ENCODE data around the gene AFF4.

The AFF4 gene

DNA sequence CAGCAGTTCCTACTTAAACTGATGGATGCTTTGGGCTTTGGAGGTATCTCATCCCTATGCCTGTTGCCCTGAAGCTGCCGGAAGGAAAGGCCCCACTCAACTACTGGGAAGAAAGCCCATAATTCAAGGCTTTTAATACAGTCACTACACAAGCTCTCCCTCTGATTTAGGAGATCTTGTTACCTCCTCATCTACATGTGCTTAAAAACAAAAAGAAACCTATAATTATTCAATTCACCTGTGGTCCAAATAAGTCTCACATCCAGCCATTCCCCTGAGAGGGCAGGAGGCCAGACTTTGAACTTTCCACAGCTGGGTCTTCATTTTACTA, 90.7 kb downstream of the AFF4 start:
- TF ChIP-seq, protein P1, sequence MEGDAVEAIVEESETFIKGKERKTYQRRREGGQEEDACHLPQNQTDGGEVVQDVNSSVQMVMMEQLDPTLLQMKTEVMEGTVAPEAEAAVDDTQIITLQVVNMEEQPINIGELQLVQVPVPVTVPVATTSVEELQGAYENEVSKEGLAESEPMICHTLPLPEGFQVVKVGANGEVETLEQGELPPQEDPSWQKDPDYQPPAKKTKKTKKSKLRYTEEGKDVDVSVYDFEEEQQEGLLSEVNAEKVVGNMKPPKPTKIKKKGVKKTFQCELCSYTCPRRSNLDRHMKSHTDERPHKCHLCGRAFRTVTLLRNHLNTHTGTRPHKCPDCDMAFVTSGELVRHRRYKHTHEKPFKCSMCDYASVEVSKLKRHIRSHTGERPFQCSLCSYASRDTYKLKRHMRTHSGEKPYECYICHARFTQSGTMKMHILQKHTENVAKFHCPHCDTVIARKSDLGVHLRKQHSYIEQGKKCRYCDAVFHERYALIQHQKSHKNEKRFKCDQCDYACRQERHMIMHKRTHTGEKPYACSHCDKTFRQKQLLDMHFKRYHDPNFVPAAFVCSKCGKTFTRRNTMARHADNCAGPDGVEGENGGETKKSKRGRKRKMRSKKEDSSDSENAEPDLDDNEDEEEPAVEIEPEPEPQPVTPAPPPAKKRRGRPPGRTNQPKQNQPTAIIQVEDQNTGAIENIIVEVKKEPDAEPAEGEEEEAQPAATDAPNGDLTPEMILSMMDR (IDR thresholded peaks at IDR 0.05; ENCODE audit: low read depth, low read length) = no peak

DNA sequence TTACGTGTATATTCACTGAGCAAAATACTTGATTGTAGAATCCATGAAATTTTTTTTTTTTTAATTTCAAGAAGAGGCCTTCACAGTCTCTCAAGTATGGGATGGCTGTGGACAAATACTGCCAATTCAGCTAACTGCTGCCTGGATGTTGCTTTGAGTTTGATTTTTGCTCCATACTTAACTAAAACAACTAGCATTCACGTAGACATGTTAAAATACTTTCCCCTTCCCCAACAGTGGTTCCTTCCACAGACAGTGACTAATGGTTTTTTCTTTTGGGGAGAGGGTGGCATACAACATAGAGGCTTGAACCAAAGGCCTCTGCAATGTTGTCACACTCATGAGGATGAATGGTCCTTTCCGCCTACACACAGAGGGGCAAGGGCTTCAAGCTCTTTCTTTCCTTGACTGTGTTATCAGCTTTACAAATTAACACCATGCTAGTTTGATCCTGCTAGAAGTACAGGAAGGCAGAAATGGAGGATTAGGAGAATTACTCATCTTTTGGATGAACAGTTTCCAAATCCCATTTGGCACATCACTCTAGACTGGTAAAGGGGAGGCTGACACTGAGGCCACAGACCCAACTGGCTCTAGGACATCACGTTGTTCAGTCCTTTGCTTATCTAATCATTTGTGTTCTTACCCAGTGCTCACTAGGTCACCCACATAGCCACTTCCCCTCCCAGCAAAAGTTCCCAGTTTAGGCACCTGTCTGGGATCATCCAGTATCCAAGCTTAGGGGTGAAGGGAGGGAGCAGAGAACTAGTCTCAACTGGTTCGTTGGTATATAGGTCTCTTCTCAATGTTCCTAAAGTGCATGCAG, 91.8 kb downstream of the AFF4 start:
- DNase-seq (ENCODE audit: extremely low read depth, low read depth) = no peak
- TF ChIP-seq, protein P1 (IDR thresholded peaks at IDR 0.05; ENCODE audit: low read depth, low read length) = no peak

More for the DNA sequence above, 90.7 kb downstream of the AFF4 start:
- no peak for DNase-seq (ENCODE audit: extremely low read depth, low read depth)

DNA sequence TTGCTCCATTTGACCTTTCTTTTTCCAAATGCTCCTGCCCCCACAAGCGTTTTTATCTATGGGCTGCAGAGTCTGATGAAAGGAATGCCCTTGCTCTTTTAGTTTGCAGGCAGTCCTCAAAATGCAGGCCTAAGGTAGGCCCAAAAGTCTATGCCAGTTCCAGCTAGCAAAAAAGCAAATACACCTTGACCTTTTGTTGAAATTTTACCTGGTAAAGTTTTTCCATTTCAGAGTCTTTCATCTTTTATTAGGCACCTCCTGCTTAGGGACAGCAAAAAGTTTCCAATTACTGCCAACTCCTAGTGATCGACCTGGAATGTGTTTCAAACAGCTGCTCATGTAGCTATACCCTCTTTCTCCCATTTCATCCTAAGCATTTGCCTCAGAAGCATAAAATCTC, 92.6 kb downstream of the AFF4 start:
- TF ChIP-seq, protein P1 (IDR thresholded peaks at IDR 0.05; ENCODE audit: low read depth, low read length) = no peak
- no peak for DNase-seq (ENCODE audit: extremely low read depth, low read depth)

DNA sequence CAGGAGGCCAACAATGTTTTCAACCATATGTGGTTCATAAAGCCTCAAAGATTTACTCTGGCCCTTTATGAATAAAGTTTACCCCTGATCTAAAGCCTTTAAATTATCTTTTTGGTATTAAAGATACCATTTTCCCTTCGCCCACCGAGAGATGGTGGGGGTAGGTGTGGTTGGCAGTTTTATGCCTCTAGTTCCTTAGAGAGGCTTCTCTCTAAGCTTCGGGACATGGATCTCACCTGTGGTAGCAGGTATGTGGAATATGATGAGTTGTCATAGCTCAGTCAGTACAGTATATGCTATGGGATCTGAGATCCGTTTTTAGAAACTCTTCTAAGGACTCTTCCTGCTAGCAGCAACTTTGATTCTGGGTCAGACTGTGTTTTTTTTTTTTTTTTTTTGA, 94.7 kb downstream of the AFF4 start:
- no peak for DNase-seq (ENCODE audit: extremely low read depth, low read depth)
- TF ChIP-seq, protein P1 (IDR thresholded peaks at IDR 0.05; ENCODE audit: low read depth, low read length) = no peak

DNA sequence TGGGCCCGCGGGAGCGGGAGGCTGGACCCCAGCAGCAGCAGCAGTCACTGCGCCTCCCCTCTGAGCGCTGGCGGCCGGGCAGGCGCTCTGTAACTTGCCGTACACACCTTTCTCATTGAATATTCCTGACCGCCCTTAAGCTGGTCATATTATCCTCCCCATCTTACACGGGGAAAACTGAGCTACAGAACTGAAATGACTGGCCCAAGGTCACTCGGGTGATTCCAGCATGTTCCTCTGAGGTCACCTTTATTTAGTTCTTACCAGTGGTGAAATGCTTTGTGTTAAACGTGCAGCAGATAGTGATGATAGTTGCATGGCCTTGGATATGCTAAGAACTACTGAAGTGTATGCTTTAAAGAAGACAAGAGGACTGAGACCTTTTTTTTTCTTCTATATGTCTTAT, 96.4 kb downstream of the AFF4 start:
- TF ChIP-seq, protein P1 (IDR thresholded peaks at IDR 0.05; ENCODE audit: low read depth, low read length) = no peak
- DNase-seq (ENCODE audit: extremely low read depth, low read depth) = no peak

DNA sequence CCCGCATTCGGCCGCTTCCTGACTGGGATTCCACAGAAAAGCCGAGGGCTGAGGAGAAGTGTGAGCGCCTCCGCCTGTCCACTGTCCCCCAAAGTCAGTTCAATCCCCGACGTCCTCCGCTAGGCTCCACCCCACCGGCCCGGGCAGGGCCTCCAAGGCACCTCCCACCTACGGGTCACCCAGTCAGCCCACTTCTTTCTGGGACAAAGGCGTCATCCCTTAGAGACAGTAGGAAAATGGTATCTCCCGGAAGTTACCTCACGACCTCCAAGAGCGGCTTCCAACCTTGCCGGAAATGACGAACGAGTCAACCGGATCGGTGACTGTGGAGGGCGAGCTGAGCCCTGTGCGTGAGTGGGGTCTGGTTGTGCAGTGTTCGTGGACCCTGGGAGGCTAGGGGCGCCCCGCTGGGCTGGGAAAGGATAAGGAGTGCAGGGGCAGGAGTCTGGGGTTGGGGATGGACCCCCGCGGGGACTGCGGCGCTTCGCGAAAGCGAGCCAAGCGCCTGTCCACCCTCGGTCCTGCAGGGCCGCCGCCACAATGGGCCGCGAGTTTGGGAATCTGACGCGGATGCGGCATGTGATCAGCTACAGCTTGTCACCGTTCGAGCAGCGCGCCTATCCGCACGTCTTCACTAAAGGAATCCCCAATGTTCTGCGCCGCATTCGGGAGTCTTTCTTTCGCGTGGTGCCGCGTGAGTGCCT, 96.9 kb downstream of the AFF4 start, which contains the start of the genes GDF9 and UQCRQ:
Gene GDF9 (minus strand): TSS at position 128 of the 704 bp plus-strand sequence. CDS start 1,936 bp downstream, outside the sequence.
Gene UQCRQ (plus strand): TSS at position 301 of the 704 bp plus-strand sequence. CDS start 240 bp downstream, at position 541.
- peak; percentile 99 for DNase-seq (ENCODE audit: extremely low read depth, low read depth)
- TF ChIP-seq, protein P1 (IDR thresholded peaks at IDR 0.05; ENCODE audit: low read depth, low read length) = peak; percentile 46
